Adrenal gland (tissue), 5 donors: Measurements from ENCODE around the gene PDCD7.

Experiments
- CTCF ChIP-seq, 6 experiments: fragments of 450-650 bp in 4 of 6; fragments of 200-600 bp in 2 of 6; sonication (generic) in 1 of 6; IDR thresholded peaks; 1 replicate in 5 of 6; 2 replicates in 1 of 6; pipeline versions ENCODE4 v1.5.1 to v1.8.0; 2016 to 2021; ENCODE audit warnings: antibody characterized with exemption in 6 of 6, mild to moderate bottlenecking in 2 of 6, moderate library complexity in 1 of 6
- POLR2A ChIP-seq, 2 donors: fragments of 450-650 bp; IDR thresholded peaks; one replicate each; pipeline ENCODE4 v1.6.1; 2017; ENCODE audit warnings: antibody characterized with exemption in 2 of 2, mild to moderate bottlenecking in 2 of 2, moderate library complexity in 1 of 2
- donor health status: DM: no; HTN: no; CAD: no.

- no peak for TF ChIP-seq CTCF (IDR thresholded peaks at IDR 0.05)
- TF ChIP-seq POLR2A (IDR thresholded peaks at IDR 0.05): no peak
These were observed 51.2 kb downstream of the PDCD7 start for GRCh38 chr15:65082303-65082953.
